H1 (cell line): ENCODE data around the gene KRIT1. TPM values are rescaled to one million over a fixed set of nuclear protein-coding genes. Genes with fewer than 3 reads are reported as not detected.

Experiments
- CTCF ChIA-PET: fragments of 300-600 bp; sonication (Branson Sonifier 250); formaldehyde crosslinking; loops from one replicate; lab custom pipeline; 2021; ENCODE audit not compliant: partially characterized antibody; lab: Charles Lee
- POLR2A ChIA-PET: fragments of 300-600 bp; sonication (Branson Sonifier 250); formaldehyde crosslinking; loops from one replicate; lab custom pipeline; 2021; ENCODE audit warnings: inconsistent platforms; ENCODE audit not compliant: partially characterized antibody; lab: Charles Lee
- DNase-seq, 2 experiments: peaks; one replicate each; pipeline versions ENCODE4 v3.0.0 to v3.0.0-alpha.2; 2010 to 2022; ENCODE audit warnings: low spot score in 2 of 2, low read depth in 1 of 2, mixed read lengths in 1 of 2
- FAIRE-seq: peaks from 2 replicates; lab custom pipeline; 2011; peaks lifted over from hg19 to GRCh38; lab: Jason Lieb, UNC
- H2AFZ ChIP-seq: 2 replicates; pipeline ENCODE4 v1.8.1; 2012; ENCODE audit warnings: low read length, inconsistent platforms
- H2AK5ac ChIP-seq: 2 replicates; pipeline ENCODE4 v1.6.1; 2013; ENCODE audit warnings: low read depth, low read length
- H2BK120ac ChIP-seq: replicated peaks from 2 replicates; pipeline ENCODE3; 2013; ENCODE audit warnings: low read depth, low read length, inconsistent platforms
- H2BK12ac ChIP-seq: 2 replicates; pipeline ENCODE4 v1.6.1; 2013; ENCODE audit warnings: low read depth, low read length
- H2BK15ac ChIP-seq: 2 replicates; pipeline ENCODE4 v1.6.1; 2013; ENCODE audit warnings: low read length
- H2BK20ac ChIP-seq: 2 replicates; pipeline ENCODE4 v1.6.1; 2013; ENCODE audit warnings: low read length
- H2BK5ac ChIP-seq: 2 replicates; pipeline ENCODE4 v1.6.1; 2013; ENCODE audit warnings: low read depth, low read length
- H3K14ac ChIP-seq: 2 replicates; pipeline ENCODE4 v1.6.1; 2013; ENCODE audit warnings: inconsistent platforms; ENCODE audit not compliant: insufficient read length
- H3K18ac ChIP-seq: 2 replicates; pipeline ENCODE4 v1.6.1; 2013; ENCODE audit warnings: low read length; ENCODE audit errors: extremely low read depth
- H3K23ac ChIP-seq: 2 replicates; pipeline ENCODE4 v1.6.1; 2013; ENCODE audit warnings: inconsistent platforms; ENCODE audit not compliant: insufficient read length
- H3K23me2 ChIP-seq: 2 replicates; pipeline ENCODE4 v1.6.1; 2013; ENCODE audit warnings: low read depth, low read length
- H3K27ac ChIP-seq: 2 replicates; pipeline ENCODE4 v1.6.1; 2011; ENCODE audit warnings: low read depth, low read length, inconsistent platforms
- H3K27me3 ChIP-seq, 4 experiments: replicated peaks in 1 of 4; 1 replicate in 1 of 4; 2 replicates in 3 of 4; pipeline versions ENCODE4 v1.6.1 to v1.8.1; 2011 to 2013; ENCODE audit warnings: low read length in 3 of 4, mild to moderate bottlenecking in 3 of 4, inconsistent platforms in 2 of 4, mixed read lengths in 2 of 4, moderate library complexity in 1 of 4; ENCODE audit not compliant: control insufficient read depth in 3 of 4, insufficient read depth in 3 of 4; ENCODE audit errors: extremely low read depth in 1 of 4
- H3K36me3 ChIP-seq, 4 experiments: 2 replicates each; pipeline versions ENCODE4 v1.6.1 to v1.8.1; 2011 to 2013; ENCODE audit warnings: mild to moderate bottlenecking in 4 of 4, low read length in 3 of 4, moderate library complexity in 2 of 4, control low read depth in 1 of 4, inconsistent platforms in 1 of 4; ENCODE audit not compliant: insufficient read depth in 4 of 4, control insufficient read depth in 2 of 4
- H3K4ac ChIP-seq: replicated peaks from 2 replicates; pipeline ENCODE3; 2013; ENCODE audit warnings: low read length, low read depth, mixed read lengths, inconsistent platforms; ENCODE audit not compliant: insufficient read length
- H3K4me1 ChIP-seq, 4 experiments: replicated peaks in 1 of 4; 1 replicate in 1 of 4; 2 replicates in 3 of 4; pipeline versions ENCODE4 v1.6.1 to v1.8.1; 2011 to 2013; ENCODE audit warnings: low read length in 3 of 4, inconsistent platforms in 2 of 4, mixed read lengths in 1 of 4; ENCODE audit not compliant: insufficient read depth in 4 of 4, control insufficient read depth in 3 of 4
- H3K4me2 ChIP-seq, 2 experiments: 2 replicates each; pipeline versions ENCODE4 v1.6.1 to v1.8.1; 2011 to 2013; ENCODE audit warnings: low read depth in 2 of 2, low read length in 2 of 2, control low read depth in 1 of 2, inconsistent platforms in 1 of 2, mild to moderate bottlenecking in 1 of 2; ENCODE audit not compliant: insufficient read depth in 1 of 2
- H3K4me3 ChIP-seq, 4 experiments: fragments of 200-600, 300-600 bp in 1 of 4; sonication (generic), shearing (Covaris generic), sonication (Bioruptor Twin) in 1 of 4; 2 replicates each; pipeline versions ENCODE4 v1.5.1 to v1.8.1; 2011 to 2016; ENCODE audit warnings: low read length in 4 of 4, low read depth in 3 of 4, control low read depth in 2 of 4, inconsistent platforms in 2 of 4, mild to moderate bottlenecking in 2 of 4, mixed read lengths in 1 of 4, moderate library complexity in 1 of 4; ENCODE audit not compliant: insufficient read depth in 2 of 4; ENCODE audit errors: extremely low read depth in 1 of 4
- H3K56ac ChIP-seq: replicated peaks from 2 replicates; pipeline ENCODE3; 2013; ENCODE audit warnings: low read depth, mild to moderate bottlenecking, mixed read lengths, low read length, inconsistent platforms; ENCODE audit not compliant: insufficient read length
- H3K79me1 ChIP-seq: 2 replicates; pipeline ENCODE4 v1.6.1; 2013; ENCODE audit warnings: low read depth, low read length, control low read depth
- H3K79me2 ChIP-seq, 2 experiments: 2 replicates each; pipeline versions ENCODE4 v1.6.1 to v1.8.1; 2012 to 2013; ENCODE audit warnings: low read length in 2 of 2, mild to moderate bottlenecking in 2 of 2, inconsistent platforms in 1 of 2; ENCODE audit not compliant: insufficient read depth in 2 of 2, control insufficient read depth in 1 of 2
- H3K9ac ChIP-seq, 4 experiments: replicated peaks in 1 of 4; 1 replicate in 1 of 4; 2 replicates in 3 of 4; pipeline versions ENCODE4 v1.6.1 to v1.8.1; 2011 to 2013; ENCODE audit warnings: low read depth in 3 of 4, low read length in 3 of 4, control low read depth in 2 of 4, mild to moderate bottlenecking in 2 of 4, moderate library complexity in 2 of 4, inconsistent platforms in 1 of 4; ENCODE audit errors: extremely low read depth in 1 of 4
- H3K9me3 ChIP-seq, 2 experiments: 2 replicates each; pipeline versions ENCODE4 v1.6.1 to v1.8.1; 2012 to 2013; ENCODE audit warnings: mild to moderate bottlenecking in 2 of 2, moderate library complexity in 2 of 2, control low read depth in 1 of 2, inconsistent platforms in 1 of 2, low read depth in 1 of 2, low read length in 1 of 2, mixed read lengths in 1 of 2; ENCODE audit not compliant: insufficient read depth in 2 of 2
- H4K20me1 ChIP-seq, 2 experiments: replicated peaks in 1 of 2; 2 replicates each; pipeline versions ENCODE3 to v1.8.1; 2011 to 2013; ENCODE audit warnings: inconsistent platforms in 2 of 2, low read length in 2 of 2, mild to moderate bottlenecking in 1 of 2; ENCODE audit not compliant: insufficient read depth in 2 of 2, control insufficient read depth in 1 of 2
- H4K5ac ChIP-seq: 2 replicates; pipeline ENCODE4 v1.6.1; 2013; ENCODE audit warnings: low read length, low read depth, mixed read lengths, inconsistent platforms; ENCODE audit not compliant: insufficient read length
- H4K8ac ChIP-seq: 2 replicates; pipeline ENCODE4 v1.8.0; 2013; ENCODE audit warnings: mild to moderate bottlenecking, moderate library complexity, low read length, inconsistent platforms; ENCODE audit not compliant: insufficient read depth; ENCODE audit errors: extremely low read depth
- H4K91ac ChIP-seq: replicated peaks from 2 replicates; pipeline ENCODE3; 2013; ENCODE audit warnings: low read length, mixed read lengths, inconsistent platforms; ENCODE audit not compliant: insufficient read length
- CEBPB ChIP-seq: IDR thresholded peaks from 2 replicates; pipeline ENCODE4 v1.6.1; 2012; ENCODE audit warnings: low read depth, low read length
- EGR1 ChIP-seq: IDR thresholded peaks from 2 replicates; pipeline ENCODE4 v1.6.1; 2011; ENCODE audit warnings: low read depth, low read length, borderline replicate concordance
- EP300 ChIP-seq, 2 experiments: IDR thresholded peaks; 1 replicate in 1 of 2; 2 replicates in 1 of 2; pipeline ENCODE4 v1.6.1; 2011 to 2012; ENCODE audit warnings: low read depth in 2 of 2, low read length in 2 of 2, mild to moderate bottlenecking in 2 of 2, borderline replicate concordance in 1 of 2, inconsistent platforms in 1 of 2, moderate library complexity in 1 of 2
- JUND ChIP-seq: IDR thresholded peaks from 2 replicates; pipeline ENCODE4 v1.6.1; 2011; ENCODE audit warnings: mild to moderate bottlenecking, improper control_type of control experiment, low read length
- NANOG ChIP-seq: IDR thresholded peaks from 2 replicates; pipeline ENCODE4 v1.6.1; 2011; ENCODE audit warnings: low read length, low read depth, mild to moderate bottlenecking, inconsistent platforms; ENCODE audit not compliant: insufficient read depth, poor library complexity, severe bottlenecking
- RAD21 ChIP-seq, 2 experiments: IDR thresholded peaks in 1 of 2; conservative IDR thresholded peaks in 1 of 2; 2 replicates each; pipeline ENCODE4 v1.6.1; 2011; ENCODE audit warnings: low read depth in 2 of 2, low read length in 2 of 2, improper control_type of control experiment in 1 of 2, inconsistent platforms in 1 of 2, mild to moderate bottlenecking in 1 of 2, moderate library complexity in 1 of 2
- SP4 ChIP-seq: IDR thresholded peaks from 2 replicates; pipeline ENCODE4 v1.6.1; 2012; ENCODE audit warnings: low read length, inconsistent platforms
- SUZ12 ChIP-seq: fragments of 200-600 bp; sonication (generic); IDR thresholded peaks from 2 replicates; pipeline ENCODE4 v1.6.1; 2012; ENCODE audit warnings: mild to moderate bottlenecking, inconsistent platforms, low read length, moderate library complexity, mixed read lengths
- TEAD4 ChIP-seq: IDR thresholded peaks from 2 replicates; pipeline ENCODE4 v1.6.1; 2012; ENCODE audit warnings: low read depth, low read length, inconsistent platforms, mixed read lengths
- ZNF274 ChIP-seq: IDR thresholded peaks from 2 replicates; pipeline ENCODE4 v1.7.0; 2012; ENCODE audit warnings: low read length, borderline replicate concordance; ENCODE audit errors: extremely low read depth
- WGBS, 2 experiments: shearing (Covaris generic) in 1 of 2; methylation state at CpG; one replicate each; pipeline versions ENCODE4 v1.1.6 to v1.1.7; 2013 to 2015; ENCODE audit warnings: low lambda C conversion rate in 2 of 2, mixed read lengths in 2 of 2, inconsistent platforms in 1 of 2, low coverage in 1 of 2, missing lambda C conversion rate in 1 of 2; ENCODE audit not compliant: insufficient replicate concordance in 2 of 2, insufficient coverage in 1 of 2, insufficient read length in 1 of 2; ENCODE audit errors: extremely low coverage in 1 of 2, missing lambda C conversion rate in 1 of 2; 5-methylcytosine and 5-hydroxymethylcytosine counted together
- polyA plus RNA-seq, 7 experiments: library from polyadenylated mRNA; depleted of rRNA in 3 of 7; stranded (reverse) in 5 of 7; unstranded in 2 of 7; fragments of >200 nt in 5 of 7; fragments of 200-250 nt in 2 of 7; gene quantifications; 1 replicate in 5 of 7; 2 replicates in 1 of 7; 4 replicates in 1 of 7; pipeline versions ENCODE4 v1.2.1 to v1.2.3, GENCODE V29; 2011 to 2013; ENCODE audit warnings: missing spikeins in 2 of 7, mixed read lengths in 2 of 7
- total RNA-seq: library from RNA; stranded (reverse); fragmentation: NEBNext Ultra II Directional; extraction: Animal tissue kit (Norgen Biotek cat#: 25700); gene quantifications from 2 replicates; pipeline ENCODE4 v1.2.1, GENCODE V29; 2021
- TF ChIP-seq, protein P1 (sequence below), 3 experiments: IDR thresholded peaks; 1 replicate in 2 of 3; 2 replicates in 1 of 3; pipeline versions ENCODE4 v1.5.1 to v1.6.1; 2011; ENCODE audit warnings: low read length in 3 of 3, mild to moderate bottlenecking in 3 of 3, inconsistent platforms in 2 of 3, low read depth in 1 of 3, moderate library complexity in 1 of 3; ENCODE audit not compliant: insufficient read depth in 1 of 3; ENCODE audit errors: control extremely low read depth in 1 of 3

KRIT1 gene
- total and polyA plus RNA-seq, 2 of the 8 experiments (the other 6 are each of a cell fraction or from before 2014, with no cell fraction given): 14.3 to 28.8 TPM

DNA sequence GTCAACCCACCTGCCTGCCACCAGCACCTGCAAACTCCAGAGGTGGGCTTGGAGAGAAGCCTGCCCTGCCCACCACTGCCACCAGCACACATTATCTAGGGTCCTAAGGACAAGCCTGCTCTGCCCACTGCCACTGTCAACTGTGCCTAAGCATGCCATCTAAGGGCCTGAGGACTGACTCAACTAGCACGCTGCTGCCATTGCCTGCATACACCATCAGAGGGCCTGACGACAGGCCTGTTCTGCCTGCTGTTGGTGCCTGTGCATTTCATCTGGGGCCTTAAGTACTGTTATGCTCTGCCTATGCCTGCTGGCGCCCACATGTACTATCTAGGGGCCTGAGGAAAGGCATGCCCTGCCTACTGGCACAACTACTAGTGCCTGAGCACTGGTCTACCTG lies 39.7 kb downstream of the KRIT1 start:
- no peaks in the 10 kb centered on the region for H3K4me1 ChIP-seq
- H3K27ac ChIP-seq: no peak overlapping the region
- H3K14ac ChIP-seq: no peak overlapping the region
- no peak overlapping the region for H4K8ac ChIP-seq
- peaks cover 0 to 12% (median 5%) of the 10 kb centered on the region in 4 experiments; a peak in 5 of 8 replicates for H3K36me3 ChIP-seq
- no peaks in the 10 kb centered on the region for H3K79me1 ChIP-seq
- H3K23me2 ChIP-seq: no peaks in the 10 kb centered on the region
- H3K4me3 ChIP-seq: no peak overlapping the region
- no peak overlapping the region for H2BK20ac ChIP-seq
- H3K4ac ChIP-seq: no peak overlapping the region
- H4K91ac ChIP-seq: no peak overlapping the region
- H3K9ac ChIP-seq: no peak overlapping the region
- DNase-seq (no peak), FAIRE-seq (no peak)
- no peaks in the 10 kb centered on the region for H3K79me2 ChIP-seq
- H3K9me3 ChIP-seq: no peaks in the 10 kb centered on the region
- H2BK12ac ChIP-seq: no peak overlapping the region
- POLR2A ChIA-PET: interaction anchor here (1.0 kb wide), 1 partner anchor 11 kb away, joined by 3 read pairs; no protein-coding TSS in a partner anchor
- CTCF ChIA-PET: interaction anchor here (0.8 to 1.6 kb wide), 5 partner anchors 10 to 199 kb away, joined by 3 to 6 read pairs (median 3); partner anchors contain the start of genes ANKIB1 and KRIT1
- H2BK15ac ChIP-seq: no peak overlapping the region
- no peaks in the 10 kb centered on the region for H4K20me1 ChIP-seq
- H3K23ac ChIP-seq: no peak overlapping the region
- H3K56ac ChIP-seq: no peak overlapping the region
- no peak overlapping the region for H4K5ac ChIP-seq
- H2AK5ac ChIP-seq: no peak overlapping the region
- H2BK120ac ChIP-seq: no peak overlapping the region
- H3K18ac ChIP-seq: no peak overlapping the region
- WGBS, 2 experiments: 86% methylated on average over 3 of the region's 3 CpGs; no CpG with 5 or more reads in 1 of the 2 experiments
- no peak overlapping the region for H2AFZ ChIP-seq
- H3K4me2 ChIP-seq: no peak overlapping the region
- no peak overlapping the region for H2BK5ac ChIP-seq
- H3K27me3 ChIP-seq: no peaks in the 10 kb centered on the region
- TF ChIP-seq ZNF274 (no peak), JUND (no peak), EGR1 (no peak), TEAD4 (no peak), SP4 (no peak), EP300 (IDR thresholded peaks at IDR 0.05; ENCODE audit: borderline replicate concordance in 1 of 2, low read depth in 2 of 2, low read length in 2 of 2) (no peak), NANOG (no peak), CEBPB (no peak), SUZ12 (no peak), RAD21 (IDR thresholded peaks at IDR 0.05 in 1 of 2, conservative IDR thresholded peaks at IDR 0.05 in 1 of 2; ENCODE audit: low read depth in 2 of 2, low read length in 2 of 2) (peak in 1 of 2 experiments; percentile 23; a peak in 1 of 4 replicates)
- TF ChIP-seq, protein P1, sequence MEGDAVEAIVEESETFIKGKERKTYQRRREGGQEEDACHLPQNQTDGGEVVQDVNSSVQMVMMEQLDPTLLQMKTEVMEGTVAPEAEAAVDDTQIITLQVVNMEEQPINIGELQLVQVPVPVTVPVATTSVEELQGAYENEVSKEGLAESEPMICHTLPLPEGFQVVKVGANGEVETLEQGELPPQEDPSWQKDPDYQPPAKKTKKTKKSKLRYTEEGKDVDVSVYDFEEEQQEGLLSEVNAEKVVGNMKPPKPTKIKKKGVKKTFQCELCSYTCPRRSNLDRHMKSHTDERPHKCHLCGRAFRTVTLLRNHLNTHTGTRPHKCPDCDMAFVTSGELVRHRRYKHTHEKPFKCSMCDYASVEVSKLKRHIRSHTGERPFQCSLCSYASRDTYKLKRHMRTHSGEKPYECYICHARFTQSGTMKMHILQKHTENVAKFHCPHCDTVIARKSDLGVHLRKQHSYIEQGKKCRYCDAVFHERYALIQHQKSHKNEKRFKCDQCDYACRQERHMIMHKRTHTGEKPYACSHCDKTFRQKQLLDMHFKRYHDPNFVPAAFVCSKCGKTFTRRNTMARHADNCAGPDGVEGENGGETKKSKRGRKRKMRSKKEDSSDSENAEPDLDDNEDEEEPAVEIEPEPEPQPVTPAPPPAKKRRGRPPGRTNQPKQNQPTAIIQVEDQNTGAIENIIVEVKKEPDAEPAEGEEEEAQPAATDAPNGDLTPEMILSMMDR (IDR thresholded peaks at IDR 0.05; ENCODE audit: control extremely low read depth in 1 of 3, insufficient read depth in 1 of 3, low read depth in 1 of 3, low read length in 3 of 3): peak in 2 of 3 experiments; percentile 21 to 28; a peak in 2 of 4 replicates
